ENCODE data around the gene PIH1D1.
"Not testable (repeated sequence)": the region's sequence is repeated elsewhere in the genome, so short reads cannot be mapped to it uniquely, and the experiment has no call there.

Gene PIH1D1

GRCh38 chr19:49456326-49456725 lies 4.7 kb upstream of the PIH1D1 start:
- no peak for DNase-seq (ENCODE audit: low read depth, low spot score)

GRCh38 chr19:49455773-49456172 lies 4.2 kb upstream of the PIH1D1 start:
- DNase-seq (ENCODE audit: low read depth, low spot score), result no peak

- no peak for DNase-seq (ENCODE audit: low read depth, low spot score)
These were observed 2.2 kb upstream of the PIH1D1 start for GRCh38 chr19:49453757-49454240.

- peak; percentile 98 for DNase-seq (ENCODE audit: low read depth, low spot score)
These were observed 1.6 kb upstream of the PIH1D1 start, which contains the start of gene ALDH16A1 for GRCh38 chr19:49453013-49453756. ALDH16A1 (plus strand) TSS chr19:49453225; CDS start chr19:49453332, 107 bp downstream.

GRCh38 chr19:49450405-49450804 lies 1.2 kb downstream of the PIH1D1 start:
- DNase-seq (ENCODE audit: low read depth, low spot score), result no peak

- no peak for DNase-seq (ENCODE audit: low read depth, low spot score)
These were observed 3.2 kb downstream of the PIH1D1 start for GRCh38 chr19:49448432-49448786.

GRCh38 chr19:49447485-49448431 lies 3.9 kb downstream of the PIH1D1 start:
- no peak for DNase-seq (ENCODE audit: low read depth, low spot score)

- DNase-seq (ENCODE audit: low read depth, low spot score), result no peak
These were observed 5.6 kb downstream of the PIH1D1 start for GRCh38 chr19:49445997-49446396.

- DNase-seq (ENCODE audit: low read depth, low spot score), result not testable (repeated sequence)
These were observed 7.4 kb downstream of the PIH1D1 start for GRCh38 chr19:49444100-49444700.

- DNase-seq (ENCODE audit: low read depth, low spot score), result peak; percentile 99
These were observed 8.1 kb downstream of the PIH1D1 start for GRCh38 chr19:49443366-49444099.

- DNase-seq (ENCODE audit: low read depth, low spot score), result peak; percentile 85
These were observed 8.7 kb downstream of the PIH1D1 start for GRCh38 chr19:49442771-49443365.

GRCh38 chr19:49442354-49442753 lies 9.3 kb downstream of the PIH1D1 start:
- DNase-seq (ENCODE audit: low read depth, low spot score), result no peak

- DNase-seq (ENCODE audit: low read depth, low spot score), result no peak
These were observed 9.7 kb downstream of the PIH1D1 start for GRCh38 chr19:49441960-49442350.

GRCh38 chr19:49441210-49441959 lies 10.2 kb downstream of the PIH1D1 start, which contains the start of gene SLC17A7:
SLC17A7 (minus strand) TSS chr19:49441527; CDS start chr19:49441379, 148 bp downstream.
- peak; percentile 51 for DNase-seq (ENCODE audit: low read depth, low spot score)

- no peak for DNase-seq (ENCODE audit: low read depth, low spot score)
These were observed 11.0 kb downstream of the PIH1D1 start for GRCh38 chr19:49440439-49441209.

GRCh38 chr19:49439836-49440235 lies 11.8 kb downstream of the PIH1D1 start:
- no peak for DNase-seq (ENCODE audit: low read depth, low spot score)

- DNase-seq (ENCODE audit: low read depth, low spot score), result no peak
These were observed 13.4 kb downstream of the PIH1D1 start for GRCh38 chr19:49438261-49438660.

- DNase-seq (ENCODE audit: low read depth, low spot score), result no peak
These were observed 14.4 kb downstream of the PIH1D1 start for GRCh38 chr19:49437231-49437630.

- DNase-seq (ENCODE audit: low read depth, low spot score), result peak; percentile 85
These were observed 15.1 kb downstream of the PIH1D1 start for GRCh38 chr19:49436381-49437017.

Measured in ELF-1 (cell line).